BLaER1 (cell line): ENCODE data around the gene TRIM45.

ENCODE experiments used
- H3K27ac ChIP-seq: shearing (Covaris generic); formaldehyde crosslinking; 2 replicates; pipeline ENCODE4 v1.8.1; 2022
- H3K27me3 ChIP-seq: shearing (Covaris generic); formaldehyde crosslinking; 2 replicates; pipeline ENCODE4 v1.8.1; 2022
- H3K36me3 ChIP-seq: shearing (Covaris generic); formaldehyde crosslinking; 2 replicates; pipeline ENCODE4 v1.8.1; 2022
- H3K4me1 ChIP-seq: shearing (Covaris generic); formaldehyde crosslinking; 2 replicates; pipeline ENCODE4 v1.8.1; 2022
- H3K4me2 ChIP-seq: shearing (Covaris generic); formaldehyde crosslinking; 2 replicates; pipeline ENCODE4 v1.8.1; 2022
- H3K4me3 ChIP-seq: shearing (Covaris generic); formaldehyde crosslinking; 2 replicates; pipeline ENCODE4 v1.8.1; 2022
- H3K9ac ChIP-seq: shearing (Covaris generic); formaldehyde crosslinking; 2 replicates; pipeline ENCODE4 v1.8.1; 2022
- H3K9me3 ChIP-seq: shearing (Covaris generic); formaldehyde crosslinking; 2 replicates; pipeline ENCODE4 v1.8.1; 2022
- H4K20me1 ChIP-seq: shearing (Covaris generic); formaldehyde crosslinking; 2 replicates; pipeline ENCODE4 v1.8.1; 2022
- Cebpa-rat ChIP-seq: shearing (Covaris generic); IDR thresholded peaks from 2 replicates; pipeline ENCODE4 v1.8.1; 2022

The TRIM45 gene

GRCh38 chr1:117067533-117068370, 53.8 kb downstream of the TRIM45 start:
- Histone ChIP-seq H3K4me2 (no peak overlapping the region), H3K4me1 (peaks cover 4% of the 10 kb centered on the region; the same call in 1 of the 2 replicates), H3K9ac (no peak overlapping the region), H3K9me3 (no peaks in the 10 kb centered on the region), H4K20me1 (peaks cover 6% of the 10 kb centered on the region), H3K36me3 (peaks cover 75% of the 10 kb centered on the region), H3K27ac (no peak overlapping the region), H3K4me3 (no peak overlapping the region), H3K27me3 (no peaks in the 10 kb centered on the region)
- TF ChIP-seq Cebpa-rat = no peak

GRCh38 chr1:117066367-117066766, 55.2 kb downstream of the TRIM45 start:
- TF ChIP-seq Cebpa-rat = no peak
- Histone ChIP-seq H3K4me1 (peaks cover 15% of the 10 kb centered on the region; the same call in 1 of the 2 replicates), H3K9ac (no peak overlapping the region), H3K4me3 (no peak overlapping the region), H3K9me3 (no peaks in the 10 kb centered on the region), H3K36me3 (peaks cover 77% of the 10 kb centered on the region), H4K20me1 (peaks cover 6% of the 10 kb centered on the region), H3K27me3 (no peaks in the 10 kb centered on the region), H3K27ac (no peak overlapping the region), H3K4me2 (no peak overlapping the region)

DNA sequence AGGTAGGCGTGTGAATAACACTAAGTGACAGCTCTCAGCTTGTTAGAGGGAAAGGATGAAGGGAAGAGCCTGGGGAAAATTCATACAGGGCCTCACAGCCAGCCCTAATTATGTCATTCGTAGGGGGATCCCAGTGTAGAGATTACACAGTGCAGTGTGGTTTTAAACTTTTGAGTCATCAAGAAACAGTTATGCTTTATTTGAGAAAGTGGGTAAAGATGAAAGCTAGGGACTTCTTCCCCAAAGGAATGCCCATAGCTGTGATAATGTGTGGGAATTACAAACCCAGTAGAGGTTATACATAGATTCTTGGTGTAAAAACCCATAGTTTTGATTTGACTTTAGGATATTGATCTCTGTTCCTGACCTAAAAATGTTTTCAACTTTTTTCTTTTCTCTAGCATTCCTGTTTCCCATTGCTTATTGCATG, 59.5 kb downstream of the TRIM45 start:
- no peak overlapping the region for H3K4me2 ChIP-seq
- H3K4me1 ChIP-seq = peaks cover 36% of the 10 kb centered on the region
- H3K4me3 ChIP-seq = no peak overlapping the region
- no peaks in the 10 kb centered on the region for H3K27me3 ChIP-seq
- peaks cover 51% of the 10 kb centered on the region for H3K36me3 ChIP-seq
- no peaks in the 10 kb centered on the region for H4K20me1 ChIP-seq
- no peak for TF ChIP-seq Cebpa-rat
- no peak overlapping the region for H3K27ac ChIP-seq
- no peak overlapping the region for H3K9ac ChIP-seq
- H3K9me3 ChIP-seq = no peaks in the 10 kb centered on the region
